A673 (cell line): ENCODE results near the gene FAM20B.
A peak's percentile ranks its signal among the peaks of the same experiment; 100 is the strongest.

Experiments
- CTCF ChIP-seq: fragments of 300-800, 200-600 bp; sonication (generic); conservative IDR thresholded peaks from 2 replicates; pipeline ENCODE4 v1.5.1; 2017; ENCODE audit warnings: low read depth, mild to moderate bottlenecking, antibody characterized with exemption, low read length, moderate library complexity, mixed read lengths
- EZH2 ChIP-seq: fragments of 200-600 bp; sonication (generic); IDR thresholded peaks from 2 replicates; pipeline ENCODE4 v1.6.1; 2017; ENCODE audit warnings: borderline replicate concordance, low read depth, mild to moderate bottlenecking, mixed read lengths, antibody characterized with exemption, low read length; ENCODE audit not compliant: poor library complexity, severe bottlenecking

GRCh38 chr1:179090522-179090921 lies 64.8 kb downstream of the FAM20B start:
- TF ChIP-seq CTCF = peak; percentile 33; the same call in 1 of the 2 replicates
- TF ChIP-seq EZH2 = no peak
